ENCODE results near the gene GNG7.

- TF ChIP-seq CTCF (conservative IDR thresholded peaks at IDR 0.05; ENCODE audit: low read length): no peak; the same call in 1 of the 2 replicates
- TF ChIP-seq EZH2phosphoT487 (IDR thresholded peaks at IDR 0.05; ENCODE audit: borderline replicate concordance): no peak
These were observed 71.2 kb downstream of the GNG7 start for GRCh38 chr19:2631213-2631821.
